ENCODE measurements around the gene AUTS2.

AUTS2 gene

GRCh38 chr7:69826283-69826682, 228.0 kb downstream of the AUTS2 start:
- no peak for DNase-seq

GRCh38 chr7:69827140-69827539, 228.9 kb downstream of the AUTS2 start:
- no peak for DNase-seq

- no peak for DNase-seq
These were observed 229.3 kb downstream of the AUTS2 start for GRCh38 chr7:69827558-69827957.

GRCh38 chr7:69832356-69832755, 234.1 kb downstream of the AUTS2 start:
- DNase-seq: no peak

- no peak for DNase-seq
These were observed 235.7 kb downstream of the AUTS2 start for GRCh38 chr7:69833964-69834363.

- no peak for DNase-seq
These were observed 238.4 kb downstream of the AUTS2 start for GRCh38 chr7:69836702-69837101.

GRCh38 chr7:69837387-69838068, 239.3 kb downstream of the AUTS2 start:
- peak; percentile 46 for DNase-seq

GRCh38 chr7:69839782-69840181, 241.5 kb downstream of the AUTS2 start:
- DNase-seq: no peak

- no peak for DNase-seq
These were observed 242.0 kb downstream of the AUTS2 start for GRCh38 chr7:69840248-69840647.

- no peak for DNase-seq
These were observed 245.4 kb downstream of the AUTS2 start for GRCh38 chr7:69843653-69844052.

- DNase-seq: no peak
These were observed 246.1 kb downstream of the AUTS2 start for GRCh38 chr7:69844264-69844868.

GRCh38 chr7:69845721-69846495, 247.6 kb downstream of the AUTS2 start:
- peak; percentile 9 for DNase-seq

- DNase-seq: peak; percentile 80
These were observed 249.8 kb downstream of the AUTS2 start for GRCh38 chr7:69847921-69848612.

GRCh38 chr7:69849268-69849667, 251.0 kb downstream of the AUTS2 start:
- no peak for DNase-seq

GRCh38 chr7:69857014-69857413, 258.7 kb downstream of the AUTS2 start:
- DNase-seq: no peak

- no peak for DNase-seq
These were observed 260.2 kb downstream of the AUTS2 start for GRCh38 chr7:69858471-69858870.

- no peak for DNase-seq
These were observed 261.1 kb downstream of the AUTS2 start for GRCh38 chr7:69859342-69859741.

GRCh38 chr7:69860486-69860885, 262.2 kb downstream of the AUTS2 start:
- DNase-seq: no peak

- DNase-seq: no peak
These were observed 262.8 kb downstream of the AUTS2 start for GRCh38 chr7:69860941-69861622.

- no peak for DNase-seq
These were observed 264.3 kb downstream of the AUTS2 start for GRCh38 chr7:69862413-69863064.

- peak; percentile 63 for DNase-seq
These were observed 266.0 kb downstream of the AUTS2 start for GRCh38 chr7:69864274-69864673.

- DNase-seq: no peak
These were observed 266.5 kb downstream of the AUTS2 start for GRCh38 chr7:69864822-69865221.
